NCI-H2196 treated with DMSO at 0.1 percent for 48 hours (cell line): ENCODE data around the gene RYR2.
"Not testable (repeated sequence)": the region's sequence is repeated elsewhere in the genome, so short reads cannot be mapped to it uniquely, and the experiment has no call there.

Experiments
- DNase-seq: peaks from one replicate; lab custom pipeline; 2025; ENCODE audit not compliant: unreplicated experiment; lab: John Stamatoyannopoulos, UW

The RYR2 gene

GRCh38 chr1:237320890-237321289 lies 278.9 kb downstream of the RYR2 start:
- DNase-seq, result no peak

- no peak for DNase-seq
Measured at GRCh38 chr1:237324226-237324625, 282.2 kb downstream of the RYR2 start.

GRCh38 chr1:237327061-237327460 lies 285.1 kb downstream of the RYR2 start:
- DNase-seq, result no peak

- no peak for DNase-seq
Measured at GRCh38 chr1:237340892-237341291, 298.9 kb downstream of the RYR2 start.

GRCh38 chr1:237341391-237341790 lies 299.4 kb downstream of the RYR2 start:
- no peak for DNase-seq

- no peak for DNase-seq
Measured at GRCh38 chr1:237342730-237343129, 300.7 kb downstream of the RYR2 start.

GRCh38 chr1:237352747-237353146 lies 310.8 kb downstream of the RYR2 start:
- no peak for DNase-seq

- no peak for DNase-seq
Measured at GRCh38 chr1:237353918-237354317, 311.9 kb downstream of the RYR2 start.

- no peak for DNase-seq
Measured at GRCh38 chr1:237355022-237355421, 313.0 kb downstream of the RYR2 start.

- no peak for DNase-seq
Measured at GRCh38 chr1:237358555-237358954, 316.6 kb downstream of the RYR2 start.

- no peak for DNase-seq
Measured at GRCh38 chr1:237367758-237368157, 325.8 kb downstream of the RYR2 start.

GRCh38 chr1:237371477-237371876 lies 329.5 kb downstream of the RYR2 start:
- DNase-seq, result not testable (repeated sequence)

- DNase-seq, result no peak
Measured at GRCh38 chr1:237383791-237384190, 341.8 kb downstream of the RYR2 start.

GRCh38 chr1:237384213-237384612 lies 342.2 kb downstream of the RYR2 start:
- DNase-seq, result no peak

GRCh38 chr1:237386362-237387143 lies 344.6 kb downstream of the RYR2 start:
- no peak for DNase-seq

- no peak for DNase-seq
Measured at GRCh38 chr1:237387144-237387505, 345.1 kb downstream of the RYR2 start.

- no peak for DNase-seq
Measured at GRCh38 chr1:237390823-237391222, 348.8 kb downstream of the RYR2 start.

- no peak for DNase-seq
Measured at GRCh38 chr1:237393632-237394031, 351.6 kb downstream of the RYR2 start.

GRCh38 chr1:237394281-237394680 lies 352.3 kb downstream of the RYR2 start:
- no peak for DNase-seq

- DNase-seq, result no peak
Measured at GRCh38 chr1:237396426-237396825, 354.4 kb downstream of the RYR2 start.

GRCh38 chr1:237398751-237399150 lies 356.8 kb downstream of the RYR2 start:
- no peak for DNase-seq

GRCh38 chr1:237405912-237406311 lies 363.9 kb downstream of the RYR2 start:
- DNase-seq, result no peak

GRCh38 chr1:237411621-237412020 lies 369.6 kb downstream of the RYR2 start:
- DNase-seq, result no peak
